GM18519 (cell line): ENCODE results near the gene PIGN.

Experiments
- ATAC-seq: cut with Tn5 transposase; IDR thresholded peaks from one replicate; pipeline ENCODE4 v1.9.1; 2021; ENCODE audit warnings: mild to moderate bottlenecking, moderate library complexity; ENCODE audit not compliant: unreplicated experiment, low FRiP score

Gene PIGN

GRCh38 chr18:62186774-62187542 is at the start of gene PIGN, which contains the start of gene RELCH:
Gene PIGN, minus strand, starts transcription at chr18:62187056. Its CDS starts 25,703 bp downstream, at chr18:62161353.
Gene RELCH, plus strand, starts transcription at chr18:62187255. Its CDS starts 251 bp downstream, at chr18:62187506.
- ATAC-seq: peak; percentile 79

GRCh38 chr18:62236252-62236651 is 49.4 kb upstream of the PIGN start:
- no peak for ATAC-seq

- ATAC-seq: no peak
These were observed 39.2 kb upstream of the PIGN start for GRCh38 chr18:62226047-62226446.

- no peak for ATAC-seq
These were observed 37.4 kb upstream of the PIGN start for GRCh38 chr18:62224229-62224628.

- ATAC-seq: no peak
These were observed 27.9 kb upstream of the PIGN start for GRCh38 chr18:62214790-62215189.

- no peak for ATAC-seq
These were observed 24.5 kb upstream of the PIGN start for GRCh38 chr18:62211325-62211828.

GRCh38 chr18:62210138-62210537 is 23.3 kb upstream of the PIGN start:
- no peak for ATAC-seq

- no peak for ATAC-seq
These were observed 22.2 kb upstream of the PIGN start for GRCh38 chr18:62209046-62209445.

GRCh38 chr18:62206593-62206992 is 19.7 kb upstream of the PIGN start:
- no peak for ATAC-seq

GRCh38 chr18:62205824-62206223 is 19.0 kb upstream of the PIGN start:
- ATAC-seq: no peak

GRCh38 chr18:62201870-62202269 is 15.0 kb upstream of the PIGN start:
- ATAC-seq: no peak

- no peak for ATAC-seq
These were observed 13.5 kb upstream of the PIGN start for GRCh38 chr18:62200121-62200914.

- ATAC-seq: no peak
These were observed 12.8 kb upstream of the PIGN start for GRCh38 chr18:62199629-62200028.

GRCh38 chr18:62198259-62198658 is 11.4 kb upstream of the PIGN start:
- ATAC-seq: no peak

- ATAC-seq: no peak
These were observed 10.1 kb upstream of the PIGN start for GRCh38 chr18:62196980-62197379.

GRCh38 chr18:62196079-62196478 is 9.2 kb upstream of the PIGN start:
- no peak for ATAC-seq

GRCh38 chr18:62189208-62189607 is 2.4 kb upstream of the PIGN start:
- no peak for ATAC-seq

GRCh38 chr18:62187543-62188510 is 971 bp upstream of the PIGN start:
- no peak for ATAC-seq

- ATAC-seq: peak; percentile 4
These were observed 420 bp downstream of the PIGN start for GRCh38 chr18:62186499-62186773.

GRCh38 chr18:62183578-62184195 is 3.2 kb downstream of the PIGN start:
- no peak for ATAC-seq
